Activated CD8-positive, alpha-beta T cell treated with anti-CD3 and anti-CD28 coated beads for 36 hours (primary cell): ENCODE measurements around the gene IFNAR1. TPM values are rescaled to one million over a fixed set of nuclear protein-coding genes. Genes with fewer than 3 reads are reported as not detected.
"Not testable (repeated sequence)": the region's sequence is repeated elsewhere in the genome, so short reads cannot be mapped to it uniquely, and the experiment has no call there.

Experiments used
- ATAC-seq: fragments of 200-7000 bp; cut with Tn5 transposase; one replicate; pipeline ENCODE4 v1.10.0; 2021; ENCODE audit warnings: mild to moderate bottlenecking, moderate library complexity
- CTCF ChIA-PET: fragments of 350-600 bp; sonication (Branson Sonifier 250); formaldehyde crosslinking; loops from one replicate; lab custom pipeline; 2021; ENCODE audit warnings: antibody characterized with exemption; lab: Charles Lee
- POLR2A ChIA-PET: fragments of 350-600 bp; sonication (Branson Sonifier 250); formaldehyde crosslinking; loops from one replicate; lab custom pipeline; 2021; ENCODE audit warnings: antibody characterized with exemption; lab: Charles Lee
- DNase-seq: peaks from one replicate; pipeline ENCODE4 v3.0.0-alpha.2; 2020
- H3K27ac Mint-ChIP-seq: one replicate; pipeline ENCODE4 v1.8.0; 2021; ENCODE audit warnings: mild to moderate bottlenecking, mixed read lengths
- H3K27me3 Mint-ChIP-seq: one replicate; pipeline ENCODE4 v1.8.0; 2021; ENCODE audit warnings: mixed read lengths
- H3K36me3 Mint-ChIP-seq: one replicate; pipeline ENCODE4 v1.8.0; 2021; ENCODE audit warnings: low read depth, mixed read lengths
- H3K4me1 Mint-ChIP-seq: one replicate; pipeline ENCODE4 v1.8.0; 2021; ENCODE audit warnings: low read depth, mixed read lengths
- H3K4me3 Mint-ChIP-seq: one replicate; pipeline ENCODE4 v1.8.0; 2021; ENCODE audit warnings: mild to moderate bottlenecking, moderate library complexity, mixed read lengths
- H3K9me3 Mint-ChIP-seq: one replicate; pipeline ENCODE4 v1.8.0; 2021; ENCODE audit warnings: mixed read lengths
- intact Hi-C: fragments of 100-400 bp; cut with micrococcal nuclease; formaldehyde crosslinking; loops from one replicate; pipeline ENCODE4 v1.10.0; 2022
- total RNA-seq, 2 experiments: library from RNA; stranded (reverse); gene quantifications; one replicate each; pipeline ENCODE4 v1.2.3, GENCODE V29; 2021
- TF ChIP-seq, protein P1 (sequence below): fragments of 200-600 bp; IDR thresholded peaks from one replicate; pipeline ENCODE4 v1.8.0; 2022; ENCODE audit warnings: antibody characterized with exemption, mild to moderate bottlenecking

The IFNAR1 gene
- total RNA-seq, 2 experiments from 2014 or later = 25.6 to 30.3 TPM

DNA sequence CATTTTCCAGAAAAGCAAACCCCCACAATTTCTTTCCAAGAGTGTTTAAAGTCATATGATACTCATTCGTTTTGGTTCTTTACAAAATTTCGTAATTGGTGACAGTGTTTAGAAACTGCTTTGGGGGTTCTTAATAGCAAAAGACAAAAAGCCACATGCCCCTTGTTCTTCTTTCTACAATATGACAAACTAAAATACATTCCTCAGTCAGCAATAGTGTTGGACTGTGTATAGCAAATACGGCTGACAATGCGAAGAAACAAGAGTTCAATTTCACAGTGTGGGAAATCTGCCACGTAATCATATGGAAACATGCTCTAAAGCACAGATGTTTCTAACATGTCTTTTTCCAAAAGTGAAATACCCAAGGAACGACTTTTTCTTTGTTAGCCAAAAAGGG, 7.6 kb upstream of the IFNAR1 start:
- H3K27ac Mint-ChIP-seq = no peak overlapping the region
- peaks cover 2% of the 10 kb centered on the region for H3K27me3 Mint-ChIP-seq
- no peak for ATAC-seq
- ChIA-PET CTCF (interaction anchor here (1.1 to 2.6 kb wide), 4 partner anchors 14 to 117 kb away, joined by 3 to 10 read pairs (median 3); no protein-coding TSS in a partner anchor), POLR2A (interaction anchor here (0.7 kb wide), 1 partner anchor 8 kb away, joined by 3 read pairs; no protein-coding TSS in a partner anchor)
- H3K4me1 Mint-ChIP-seq = no peaks in the 10 kb centered on the region
- H3K36me3 Mint-ChIP-seq = no peaks in the 10 kb centered on the region
- H3K4me3 Mint-ChIP-seq = no peak overlapping the region
- no peak for DNase-seq
- H3K9me3 Mint-ChIP-seq = no peaks in the 10 kb centered on the region
- intact Hi-C loops = no loop called here
- TF ChIP-seq, protein P1, sequence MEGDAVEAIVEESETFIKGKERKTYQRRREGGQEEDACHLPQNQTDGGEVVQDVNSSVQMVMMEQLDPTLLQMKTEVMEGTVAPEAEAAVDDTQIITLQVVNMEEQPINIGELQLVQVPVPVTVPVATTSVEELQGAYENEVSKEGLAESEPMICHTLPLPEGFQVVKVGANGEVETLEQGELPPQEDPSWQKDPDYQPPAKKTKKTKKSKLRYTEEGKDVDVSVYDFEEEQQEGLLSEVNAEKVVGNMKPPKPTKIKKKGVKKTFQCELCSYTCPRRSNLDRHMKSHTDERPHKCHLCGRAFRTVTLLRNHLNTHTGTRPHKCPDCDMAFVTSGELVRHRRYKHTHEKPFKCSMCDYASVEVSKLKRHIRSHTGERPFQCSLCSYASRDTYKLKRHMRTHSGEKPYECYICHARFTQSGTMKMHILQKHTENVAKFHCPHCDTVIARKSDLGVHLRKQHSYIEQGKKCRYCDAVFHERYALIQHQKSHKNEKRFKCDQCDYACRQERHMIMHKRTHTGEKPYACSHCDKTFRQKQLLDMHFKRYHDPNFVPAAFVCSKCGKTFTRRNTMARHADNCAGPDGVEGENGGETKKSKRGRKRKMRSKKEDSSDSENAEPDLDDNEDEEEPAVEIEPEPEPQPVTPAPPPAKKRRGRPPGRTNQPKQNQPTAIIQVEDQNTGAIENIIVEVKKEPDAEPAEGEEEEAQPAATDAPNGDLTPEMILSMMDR = no peak

DNA sequence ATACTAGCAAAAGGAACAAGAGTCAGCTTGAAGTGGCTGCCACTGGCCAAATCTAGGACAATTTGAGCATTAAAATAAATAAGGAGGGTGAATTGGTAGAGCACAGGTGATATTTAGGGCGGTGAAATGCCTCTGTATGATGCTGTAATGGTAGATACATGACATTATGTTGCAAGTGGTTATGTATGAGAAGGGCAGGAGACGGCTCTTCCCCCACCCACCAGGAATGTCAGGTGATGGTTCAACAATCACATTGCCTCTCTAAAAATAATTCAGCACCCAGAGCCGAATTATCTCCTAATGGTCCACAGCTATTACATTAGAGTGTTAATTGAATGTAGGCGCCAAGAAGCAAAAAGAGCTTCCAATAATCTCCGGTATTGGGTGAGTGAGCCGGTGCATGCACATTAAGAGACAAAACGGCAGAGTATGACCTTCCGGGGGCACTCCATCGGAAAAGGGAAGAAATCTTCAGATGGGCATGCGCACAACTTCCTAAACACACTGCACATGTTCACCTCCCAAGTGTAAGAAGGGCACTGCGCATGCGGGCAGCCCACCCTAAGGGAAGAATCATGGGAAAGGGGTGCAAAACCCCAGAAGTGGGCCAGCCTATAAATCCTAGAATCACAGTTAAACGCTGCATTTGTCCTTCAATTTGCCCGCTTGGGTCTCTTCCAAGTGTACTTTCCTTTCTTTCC, 6.8 kb upstream of the IFNAR1 start:
- TF ChIP-seq, protein P1 = no peak
- Mint-ChIP-seq H3K9me3 (no peaks in the 10 kb centered on the region), H3K27ac (no peak overlapping the region), H3K36me3 (no peaks in the 10 kb centered on the region), H3K4me1 (no peaks in the 10 kb centered on the region), H3K27me3 (peaks cover 2% of the 10 kb centered on the region), H3K4me3 (no peak overlapping the region)
- POLR2A ChIA-PET = no interaction called here
- CTCF ChIA-PET = interaction anchor here (1.2 to 1.9 kb wide), 3 partner anchors 15 to 118 kb away, joined by 3 to 6 read pairs (median 3); no protein-coding TSS in a partner anchor
- no peak for DNase-seq
- intact Hi-C loops = no loop called here
- no peak for ATAC-seq

DNA sequence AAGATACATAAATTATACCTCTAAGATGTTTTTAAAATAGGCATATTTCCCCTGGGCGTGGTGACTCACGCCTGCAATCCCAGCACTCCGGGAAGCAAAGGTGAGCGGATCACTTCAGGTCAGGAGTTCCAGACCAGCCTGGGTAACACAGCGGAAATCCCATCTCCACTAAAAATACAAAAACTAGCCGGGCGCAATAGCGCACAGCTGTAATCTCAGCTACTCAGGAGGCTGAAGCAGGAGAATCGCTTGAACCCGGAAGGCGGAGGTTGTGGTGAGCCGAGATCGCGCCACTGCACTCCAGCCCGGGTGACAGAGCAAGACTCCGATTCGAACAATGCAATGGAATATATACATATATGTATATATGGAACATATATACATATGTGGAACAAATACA, 3.8 kb upstream of the IFNAR1 start:
- H3K9me3 Mint-ChIP-seq, H3K27ac Mint-ChIP-seq, intact Hi-C loops, ATAC-seq, H3K4me3 Mint-ChIP-seq, H3K36me3 Mint-ChIP-seq, H3K4me1 Mint-ChIP-seq, H3K27me3 Mint-ChIP-seq: not testable (repeated sequence)
- peak; percentile 22 for DNase-seq
- POLR2A ChIA-PET = interaction anchor here (0.6 to 1.6 kb wide), 2 partner anchors 54 to 910 kb away, joined by 3 to 4 read pairs; no protein-coding TSS in a partner anchor
- CTCF ChIA-PET = interaction anchor here (0.9 to 1.5 kb wide), 3 partner anchors 11 to 21 kb away, joined by 3 read pairs; no protein-coding TSS in a partner anchor

DNA sequence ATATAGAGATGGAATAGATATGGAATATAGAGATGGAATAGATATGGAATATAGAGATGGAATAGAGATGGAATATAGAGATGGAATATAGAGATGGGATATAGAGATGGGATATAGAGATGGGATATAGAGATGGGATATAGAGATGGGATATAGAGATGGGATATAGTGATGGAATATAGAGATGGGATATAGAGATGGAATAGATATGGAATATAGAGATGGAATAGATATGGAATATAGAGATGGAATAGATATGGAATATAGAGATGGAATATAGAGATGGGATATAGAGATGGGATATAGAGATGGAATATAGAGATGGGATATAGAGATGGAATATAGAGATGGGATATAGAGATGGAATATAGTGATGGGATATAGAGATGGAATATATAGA, 1.2 kb upstream of the IFNAR1 start:
- ATAC-seq, POLR2A ChIA-PET, H3K36me3 Mint-ChIP-seq, CTCF ChIA-PET, H3K27ac Mint-ChIP-seq, H3K9me3 Mint-ChIP-seq, H3K4me3 Mint-ChIP-seq, intact Hi-C loops, DNase-seq, H3K27me3 Mint-ChIP-seq: not testable (repeated sequence)
- peaks cover 23% of the 10 kb centered on the region for H3K4me1 Mint-ChIP-seq

DNA sequence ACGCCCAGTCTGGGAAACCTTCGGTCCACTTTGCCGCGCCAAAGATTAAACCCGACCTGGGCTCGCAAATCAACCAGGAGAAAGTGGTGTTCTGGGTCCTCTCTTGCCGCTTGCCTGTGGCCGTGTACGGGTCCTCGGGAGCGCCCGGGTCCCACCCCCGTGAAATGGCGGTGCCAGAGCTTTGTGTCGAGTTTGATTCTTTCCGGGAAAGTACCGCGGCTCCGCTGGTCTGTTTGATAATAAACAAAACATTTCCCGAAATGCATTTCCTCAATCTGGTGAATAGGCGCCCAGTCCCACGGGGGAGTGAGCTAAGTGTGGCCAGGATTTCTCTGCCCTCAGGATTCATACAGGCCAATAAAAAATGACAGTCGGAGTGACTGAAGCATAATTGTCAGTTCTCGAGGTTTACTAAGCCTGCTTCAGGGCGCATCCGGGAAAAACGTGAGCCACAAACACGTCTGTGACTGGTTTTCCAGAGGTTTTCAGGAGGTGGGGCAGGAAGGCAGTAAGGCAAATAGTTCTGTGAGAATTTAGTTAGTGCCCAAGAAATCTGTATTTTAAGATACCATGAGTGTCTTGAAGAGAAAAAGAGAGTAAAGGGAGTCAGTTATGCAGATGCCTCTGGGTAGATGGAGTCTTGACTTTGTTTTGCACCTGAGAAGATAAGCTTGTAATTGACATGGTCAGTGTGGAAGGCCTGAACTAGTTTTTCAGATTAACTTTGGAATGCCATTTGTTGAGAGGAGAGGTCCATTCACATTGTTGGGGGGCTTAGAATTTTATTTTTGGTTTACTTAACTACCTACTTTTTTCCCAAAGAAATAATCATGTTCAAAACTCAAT, 675 bp downstream of the IFNAR1 start:
- DNase-seq (peak; percentile 82), ATAC-seq (peak; percentile 43)
- Mint-ChIP-seq H3K36me3 (peaks cover 5% of the 10 kb centered on the region), H3K27ac (no peak overlapping the region), H3K4me1 (peaks cover 33% of the 10 kb centered on the region), H3K27me3 (no peaks in the 10 kb centered on the region), H3K9me3 (no peaks in the 10 kb centered on the region), H3K4me3 (no peak overlapping the region)
- TF ChIP-seq, protein P1 = no peak
- intact Hi-C loops = loop anchor here (5.0 kb wide), 1 partner anchor 57 kb away; no protein-coding TSS in a partner anchor
- ChIA-PET CTCF (interaction anchor here (0.8 to 2.0 kb wide), 15 partner anchors 12 to 128 kb away, joined by 3 to 22 read pairs (median 4); no protein-coding TSS in a partner anchor), POLR2A (interaction anchor here (0.6 to 1.9 kb wide), 15 partner anchors 9 to 809 kb away, joined by 3 to 8 read pairs (median 4); partner anchors contain the start of genes IL10RB and TMEM50B)
